Neuronal stem cell (in vitro differentiated cells): ENCODE data around the gene HDGF.

Source experiments
- DNase-seq: peaks from one replicate; pipeline ENCODE4 v3.0.0-alpha.2; 2013; ENCODE audit warnings: low spot score
- H2AFZ ChIP-seq: one replicate; pipeline ENCODE4 v1.6.1; 2013; ENCODE audit warnings: mild to moderate bottlenecking, low read length, inconsistent platforms
- H2AK5ac ChIP-seq: 2 replicates; pipeline ENCODE4 v1.6.1; 2013; ENCODE audit warnings: low read depth, mild to moderate bottlenecking, inconsistent platforms, low read length, moderate library complexity, mixed read lengths
- H2BK120ac ChIP-seq: 2 replicates; pipeline ENCODE4 v1.6.1; 2013; ENCODE audit warnings: low read depth, mild to moderate bottlenecking, inconsistent platforms, low read length, moderate library complexity, mixed read lengths
- H2BK12ac ChIP-seq: one replicate; pipeline ENCODE4 v1.6.1; 2013; ENCODE audit warnings: low read length, inconsistent platforms
- H2BK15ac ChIP-seq: 2 replicates; pipeline ENCODE4 v1.6.1; 2013; ENCODE audit warnings: mild to moderate bottlenecking, low read length, inconsistent platforms, mixed read lengths
- H2BK5ac ChIP-seq: one replicate; pipeline ENCODE4 v1.6.1; 2013; ENCODE audit warnings: inconsistent platforms, mild to moderate bottlenecking, low read length, moderate library complexity
- H3K14ac ChIP-seq: one replicate; pipeline ENCODE4 v1.6.1; 2013; ENCODE audit warnings: low read length, inconsistent platforms
- H3K18ac ChIP-seq: 2 replicates; pipeline ENCODE4 v1.6.1; 2013; ENCODE audit warnings: low read length, inconsistent platforms
- H3K23ac ChIP-seq: 2 replicates; pipeline ENCODE4 v1.6.1; 2013; ENCODE audit warnings: low read depth, mild to moderate bottlenecking, mixed read lengths, low read length, inconsistent platforms; ENCODE audit not compliant: poor library complexity
- H3K27ac ChIP-seq: replicated peaks from 3 replicates; pipeline ENCODE4 v1.5.1; 2013; ENCODE audit warnings: low read length, inconsistent platforms
- H3K27me3 ChIP-seq, 3 experiments: 2 replicates each; pipeline ENCODE4 v1.6.1; 2013; ENCODE audit warnings: low read length in 3 of 3, mild to moderate bottlenecking in 2 of 3, inconsistent platforms in 1 of 3, low read depth in 1 of 3, mixed read lengths in 1 of 3, moderate library complexity in 1 of 3; ENCODE audit not compliant: control insufficient read depth in 3 of 3, insufficient read depth in 3 of 3
- H3K36me3 ChIP-seq, 2 donors: replicated peaks in 1 of 2; 2 replicates each; pipeline ENCODE4 v1.6.1; 2013; ENCODE audit warnings: low read length in 2 of 2; ENCODE audit not compliant: control insufficient read depth in 2 of 2, insufficient read depth in 2 of 2
- H3K4ac ChIP-seq: 2 replicates; pipeline ENCODE4 v1.6.1; 2013; ENCODE audit warnings: inconsistent platforms, mild to moderate bottlenecking, low read length, moderate library complexity
- H3K4me1 ChIP-seq, 2 donors: 1 replicate in 1 of 2; 2 replicates in 1 of 2; pipeline ENCODE4 v1.6.1; 2013; ENCODE audit warnings: low read length in 2 of 2, low read depth in 1 of 2; ENCODE audit not compliant: control insufficient read depth in 2 of 2, insufficient read depth in 1 of 2
- H3K4me2 ChIP-seq: one replicate; pipeline ENCODE4 v1.6.1; 2013; ENCODE audit warnings: mild to moderate bottlenecking, low read length, inconsistent platforms; ENCODE audit not compliant: insufficient read depth, poor library complexity, severe bottlenecking
- H3K4me3 ChIP-seq, 2 donors: 2 replicates each; pipeline ENCODE4 v1.5.1; 2013; ENCODE audit warnings: low read length in 2 of 2, mild to moderate bottlenecking in 2 of 2, inconsistent platforms in 1 of 2, moderate library complexity in 1 of 2
- H3K79me1 ChIP-seq: one replicate; pipeline ENCODE4 v1.6.1; 2013; ENCODE audit warnings: low read depth, mild to moderate bottlenecking, inconsistent platforms, low read length, moderate library complexity
- H3K9ac ChIP-seq: one replicate; pipeline ENCODE4 v1.6.1; 2013; ENCODE audit warnings: mild to moderate bottlenecking, low read depth, low read length, inconsistent platforms; ENCODE audit not compliant: poor library complexity
- H3K9me3 ChIP-seq, 2 donors: replicated peaks in 1 of 2; 2 replicates each; pipeline versions ENCODE3 to v1.6.1; 2013; ENCODE audit warnings: low read length in 2 of 2, mild to moderate bottlenecking in 2 of 2, inconsistent platforms in 1 of 2, low read depth in 1 of 2, mixed read lengths in 1 of 2, moderate library complexity in 1 of 2; ENCODE audit not compliant: control insufficient read depth in 2 of 2, insufficient read depth in 1 of 2
- H4K8ac ChIP-seq: one replicate; pipeline ENCODE4 v1.6.1; 2013; ENCODE audit warnings: low read depth, mild to moderate bottlenecking, inconsistent platforms, low read length, moderate library complexity
- H4K91ac ChIP-seq: one replicate; pipeline ENCODE4 v1.6.1; 2013; ENCODE audit warnings: low read length, low read depth, mild to moderate bottlenecking, inconsistent platforms; ENCODE audit not compliant: poor library complexity
- WGBS, 2 donors: extraction: QIAGEN DNeasy Blood & Tissue Kit; methylation state at CpG; one replicate each; pipeline ENCODE4 v1.1.7; 2013; ENCODE audit warnings: missing lambda C conversion rate in 2 of 2, mixed read lengths in 1 of 2; ENCODE audit not compliant: insufficient read length in 2 of 2, insufficient replicate concordance in 1 of 2; ENCODE audit errors: extremely low coverage in 2 of 2; 5-methylcytosine and 5-hydroxymethylcytosine counted together

HDGF gene

GRCh38 chr1:156795374-156795733 lies 43.9 kb upstream of the HDGF start:
- Histone ChIP-seq H2BK15ac (no peak overlapping the region), H3K4me3 (no peak overlapping the region), H3K18ac (no peak overlapping the region), H3K36me3 (peaks cover 47 to 98% of the 10 kb centered on the region in 2 donors), H3K23ac (no peak overlapping the region), H3K27ac (no peak overlapping the region), H3K4ac (no peak overlapping the region), H2BK12ac (no peak overlapping the region), H3K27me3 (no peaks in the 10 kb centered on the region), H3K14ac (no peak overlapping the region), H3K4me2 (no peak overlapping the region), H3K79me1 (peaks cover 2% of the 10 kb centered on the region), H2AK5ac (no peak overlapping the region), H3K4me1 (no peaks in the 10 kb centered on the region), H4K91ac (no peak overlapping the region), H2BK5ac (no peak overlapping the region), H4K8ac (no peak overlapping the region), H3K9me3 (no peaks in the 10 kb centered on the region), H3K9ac (no peak overlapping the region), H2BK120ac (no peak overlapping the region), H2AFZ (no peak overlapping the region)
- WGBS, 2 donors: no CpG with 5 or more reads among the region's 5 CpGs
- no peak for DNase-seq

- Histone ChIP-seq H3K18ac (no peak overlapping the region), H3K27ac (no peak overlapping the region), H3K79me1 (peaks cover 2% of the 10 kb centered on the region), H2BK15ac (no peak overlapping the region), H3K4me1 (no peaks in the 10 kb centered on the region), H2BK5ac (no peak overlapping the region), H3K27me3 (no peaks in the 10 kb centered on the region), H2BK120ac (no peak overlapping the region), H2AK5ac (no peak overlapping the region), H3K4me3 (no peak overlapping the region), H3K4me2 (no peak overlapping the region), H2BK12ac (no peak overlapping the region), H3K9me3 (no peaks in the 10 kb centered on the region), H4K91ac (no peak overlapping the region), H3K14ac (no peak overlapping the region), H3K23ac (no peak overlapping the region), H2AFZ (no peak overlapping the region), H4K8ac (no peak overlapping the region), H3K4ac (no peak overlapping the region), H3K36me3 (peaks cover 45 to 98% of the 10 kb centered on the region in 2 donors), H3K9ac (no peak overlapping the region)
- no peak for DNase-seq
- no CpG with 5 or more reads among the region's 7 CpGs for WGBS, 2 donors
These were observed 43.3 kb upstream of the HDGF start for GRCh38 chr1:156794506-156795373.

GRCh38 chr1:156789621-156790318 lies 38.3 kb upstream of the HDGF start:
- Histone ChIP-seq H2BK5ac (no peak overlapping the region), H3K9ac (no peak overlapping the region), H3K27ac (no peak overlapping the region), H2AK5ac (no peak overlapping the region), H3K9me3 (no peaks in the 10 kb centered on the region), H2BK120ac (no peak overlapping the region), H3K18ac (no peak overlapping the region), H3K36me3 (peaks cover 42 to 94% of the 10 kb centered on the region in 2 donors), H2AFZ (no peak overlapping the region), H2BK12ac (no peak overlapping the region), H3K27me3 (no peaks in the 10 kb centered on the region), H2BK15ac (no peak overlapping the region), H3K4ac (no peak overlapping the region), H3K4me2 (no peak overlapping the region), H3K4me1 (no peaks in the 10 kb centered on the region), H3K23ac (no peak overlapping the region), H3K4me3 (no peak overlapping the region), H3K79me1 (peaks cover 7% of the 10 kb centered on the region), H4K8ac (no peak overlapping the region), H3K14ac (no peak overlapping the region), H4K91ac (no peak overlapping the region)
- no CpG with 5 or more reads among the region's 4 CpGs for WGBS, 2 donors
- no peak for DNase-seq

- no peak overlapping the region for H2BK5ac ChIP-seq
- H4K91ac ChIP-seq: no peak overlapping the region
- no peak overlapping the region for H3K4me3 ChIP-seq
- H3K27me3 ChIP-seq: no peaks in the 10 kb centered on the region
- H2AFZ ChIP-seq: no peak overlapping the region
- no peak overlapping the region for H2BK120ac ChIP-seq
- no peak overlapping the region for H3K4ac ChIP-seq
- WGBS, 2 donors: no CpG with 5 or more reads among the region's 2 CpGs
- H3K36me3 ChIP-seq: peaks cover 41 to 92% of the 10 kb centered on the region in 2 donors
- no peaks in the 10 kb centered on the region for H3K4me1 ChIP-seq
- H2AK5ac ChIP-seq: no peak overlapping the region
- no peak overlapping the region for H3K4me2 ChIP-seq
- H2BK15ac ChIP-seq: no peak overlapping the region
- H3K27ac ChIP-seq: no peak overlapping the region
- peaks cover 14% of the 10 kb centered on the region for H3K79me1 ChIP-seq
- no peak overlapping the region for H3K14ac ChIP-seq
- H3K9ac ChIP-seq: no peak overlapping the region
- no peak overlapping the region for H3K18ac ChIP-seq
- no peak overlapping the region for H2BK12ac ChIP-seq
- no peak for DNase-seq
- H3K9me3 ChIP-seq: no peaks in the 10 kb centered on the region
- H3K23ac ChIP-seq: no peak overlapping the region
- no peak overlapping the region for H4K8ac ChIP-seq
These were observed 36.7 kb upstream of the HDGF start for GRCh38 chr1:156788136-156788535.
